Measurements from ENCODE around the gene CAPN11.

GRCh38 chr6:44129841-44130322, 28.7 kb upstream of the CAPN11 start:
- TF ChIP-seq EZH2 (IDR thresholded peaks at IDR 0.05; ENCODE audit: low read length, missing control alignments) (no peak), CTCF (conservative IDR thresholded peaks at IDR 0.05 in 1 of 2, IDR thresholded peaks at IDR 0.05 in 1 of 2; ENCODE audit: low read depth in 1 of 2, low read length in 2 of 2) (no peak)

Measured in fibroblast of lung (primary cell).